ENCODE data around the gene KIAA1328.
A peak's percentile ranks its signal among the peaks of the same experiment; 100 is the strongest.
"Not testable (repeated sequence)": the region's sequence is repeated elsewhere in the genome, so short reads cannot be mapped to it uniquely, and the experiment has no call there.

Gene KIAA1328

DNA sequence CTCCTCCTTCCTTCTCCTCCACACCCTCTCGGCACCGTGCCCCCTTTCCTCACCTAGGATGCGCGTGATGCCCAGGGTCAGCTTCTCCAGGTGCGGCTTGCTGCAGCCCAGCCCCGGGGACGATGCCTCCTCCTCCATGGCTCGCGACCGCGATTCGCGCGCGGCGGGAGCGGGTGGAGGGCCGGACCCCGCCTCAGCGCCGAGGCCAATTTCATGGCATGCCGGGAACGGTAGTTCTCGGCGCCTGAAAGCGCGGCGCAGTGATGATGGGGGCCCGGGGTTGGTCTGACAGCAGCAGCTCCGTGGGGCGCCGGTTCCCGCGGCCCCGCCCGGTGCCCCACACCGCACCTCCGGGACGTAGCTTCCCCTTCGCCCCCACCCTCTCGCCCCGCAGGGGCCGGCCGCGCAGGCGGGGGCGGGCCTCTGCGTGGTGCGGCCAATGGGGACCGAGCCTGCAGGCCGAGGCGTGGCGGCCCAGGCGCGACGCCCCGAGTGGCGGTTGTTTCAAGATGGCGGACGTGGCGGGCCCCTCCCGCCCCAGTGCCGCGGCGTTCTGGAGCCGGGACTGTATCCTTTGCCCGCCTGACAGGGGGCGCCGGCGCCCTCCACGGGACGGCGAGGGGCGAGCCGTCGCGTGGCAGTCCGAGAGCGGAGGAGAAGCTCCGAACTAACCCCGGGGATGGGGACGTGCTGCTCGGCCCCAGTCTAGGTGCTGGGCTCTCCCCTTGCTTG is at the start of gene KIAA1328, which contains the start of gene TPGS2:
TSS of gene KIAA1328 (plus strand) at position 498 of the 732 bp plus-strand sequence. CDS start at position 510, 12 bp downstream.
TSS of gene TPGS2 (minus strand) at position 373 of the 732 bp plus-strand sequence. CDS start at position 138, 235 bp downstream.
- DNase-seq: peak; percentile 74 to 79

DNA sequence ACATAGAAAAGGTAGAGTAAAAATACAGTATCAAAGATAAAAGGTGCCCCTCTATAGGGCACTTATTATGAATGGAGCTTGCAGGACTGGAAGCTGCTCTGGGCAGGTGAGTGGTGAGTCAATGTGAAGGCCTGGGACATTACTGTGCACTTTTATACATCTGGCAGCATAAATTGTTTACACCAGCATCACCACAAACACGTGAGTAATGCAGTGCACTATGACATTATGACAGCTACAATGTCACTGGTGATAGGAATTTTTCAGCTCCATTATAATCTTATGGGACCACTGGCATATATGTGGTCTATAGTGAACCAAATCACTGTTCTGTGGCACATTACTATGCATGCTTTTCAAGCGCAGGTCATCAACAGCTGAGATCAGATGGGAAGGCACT is 48.2 kb upstream of the KIAA1328 start:
- DNase-seq: no peak

DNA sequence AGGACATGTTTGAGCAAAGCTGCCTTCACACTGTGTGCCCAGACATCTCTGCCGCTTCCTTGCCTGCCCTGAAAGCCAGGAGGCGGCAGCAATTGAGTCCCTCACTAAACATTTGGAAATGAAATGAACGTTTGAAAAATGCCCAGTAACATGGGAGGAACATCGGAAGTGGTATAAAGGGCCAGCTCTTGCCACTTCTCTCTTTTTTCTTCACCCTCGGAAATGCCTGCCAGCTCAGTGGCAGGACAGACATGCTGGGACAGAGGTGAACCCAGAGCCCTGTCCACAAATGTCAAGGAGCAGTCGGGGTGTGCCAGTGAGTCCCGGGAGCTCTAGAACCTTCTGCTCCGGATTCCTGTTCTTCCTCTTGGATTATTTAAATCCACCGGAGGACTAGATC is 46.2 kb upstream of the KIAA1328 start:
- DNase-seq: no peak

DNA sequence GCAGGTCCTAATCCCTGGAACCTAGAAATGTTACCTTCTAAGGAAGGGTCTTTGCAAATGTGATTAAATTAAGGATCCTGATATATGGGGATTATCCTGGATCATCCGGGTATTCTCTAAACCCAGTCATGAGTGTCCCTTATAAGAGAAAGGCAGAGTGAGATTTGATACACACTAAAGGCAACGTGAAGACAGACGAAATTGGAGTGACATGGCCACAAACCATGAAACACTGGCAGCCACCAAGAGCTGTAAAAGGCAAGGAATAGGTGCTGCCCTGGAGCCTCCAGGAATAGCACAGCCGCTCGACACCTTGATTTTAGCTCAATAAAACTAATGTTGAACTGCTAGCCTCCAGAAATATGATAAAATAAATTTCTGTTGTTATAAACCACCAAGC is 45.1 kb upstream of the KIAA1328 start:
- no peak for DNase-seq

DNA sequence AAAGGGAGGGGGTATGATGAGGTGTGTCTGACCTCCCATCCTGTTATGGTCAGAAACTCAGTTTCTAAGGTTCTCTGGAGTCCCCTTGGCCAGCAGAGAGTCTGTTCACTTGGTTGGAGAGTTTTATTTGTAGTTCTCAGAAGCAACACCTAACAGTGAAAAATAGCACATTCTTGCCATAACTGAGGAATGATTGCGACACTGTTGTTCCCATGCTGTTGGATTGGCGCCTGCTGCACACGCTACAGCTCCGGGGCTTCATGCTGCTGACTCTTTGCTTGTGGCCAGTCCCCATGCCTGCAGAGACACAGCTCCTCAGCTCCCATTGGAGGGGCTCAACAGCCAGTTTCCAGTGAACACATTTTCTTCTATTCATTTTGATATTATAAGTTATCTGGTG is 42.2 kb upstream of the KIAA1328 start:
- no peak for DNase-seq

DNA sequence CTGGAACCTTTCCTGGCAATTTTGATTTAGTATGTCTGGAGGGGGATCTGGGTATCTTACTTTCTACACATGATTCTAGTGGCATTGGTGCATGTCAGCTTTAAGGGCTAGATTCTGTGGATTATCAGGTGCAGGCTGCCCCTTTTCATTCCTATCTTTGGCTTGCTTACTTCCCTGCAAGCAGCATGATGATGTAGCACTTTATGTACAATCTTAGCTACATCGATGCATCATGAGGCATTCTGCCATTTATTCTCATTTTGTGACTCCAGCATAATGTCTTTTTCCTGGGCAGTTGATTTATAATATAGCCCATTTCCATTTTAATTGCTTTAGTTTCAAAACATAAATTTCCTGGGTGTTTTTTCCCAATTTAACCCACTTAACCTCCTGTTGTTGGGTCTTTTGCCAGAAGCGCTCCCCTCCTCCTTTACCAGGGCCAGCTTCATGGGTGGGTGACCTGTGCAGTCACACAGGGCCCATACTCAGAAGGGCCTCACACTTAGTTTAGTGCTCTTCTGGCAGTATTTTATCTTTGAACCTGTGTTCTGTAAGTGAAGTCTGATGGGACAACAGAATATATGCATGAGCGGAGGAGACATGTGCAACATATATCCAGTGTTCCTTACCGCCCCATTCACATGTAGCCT is 36.2 kb upstream of the KIAA1328 start:
- DNase-seq: no peak

DNA sequence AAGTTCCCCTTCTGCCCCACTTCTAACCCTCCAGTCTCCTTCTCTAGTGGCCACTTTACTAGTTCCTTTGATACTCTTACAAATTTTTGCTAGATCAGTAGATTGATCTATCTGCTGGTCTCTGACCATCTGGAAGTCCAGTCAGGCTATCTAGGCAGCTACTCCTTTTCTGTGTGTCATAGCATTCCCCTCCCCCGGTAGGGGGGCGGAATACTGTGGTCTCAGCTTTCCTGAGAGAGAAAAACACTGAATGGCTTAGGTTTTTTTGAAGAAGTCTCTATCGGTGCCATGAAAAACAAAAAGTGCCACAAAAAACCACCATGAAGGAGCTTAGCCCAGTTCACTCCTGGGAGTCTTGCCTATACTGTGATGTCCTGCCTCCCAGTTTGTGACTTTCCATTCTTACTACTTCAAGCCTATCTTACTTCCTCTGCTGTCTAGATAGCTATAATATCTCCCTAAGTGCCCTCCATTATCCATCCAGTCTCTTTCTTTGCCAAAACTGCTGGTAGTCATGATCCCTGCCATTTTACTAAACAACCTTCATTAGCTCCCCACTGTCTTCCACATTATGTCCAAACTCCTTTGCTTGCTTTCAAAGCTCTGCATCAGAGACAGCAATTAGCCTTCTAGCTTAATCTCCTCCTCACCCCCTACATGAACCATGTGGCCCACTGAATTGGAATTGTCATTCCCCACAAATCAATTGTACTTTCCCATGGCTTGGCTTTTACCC is 30.0 kb upstream of the KIAA1328 start:
- no peak for DNase-seq

DNA sequence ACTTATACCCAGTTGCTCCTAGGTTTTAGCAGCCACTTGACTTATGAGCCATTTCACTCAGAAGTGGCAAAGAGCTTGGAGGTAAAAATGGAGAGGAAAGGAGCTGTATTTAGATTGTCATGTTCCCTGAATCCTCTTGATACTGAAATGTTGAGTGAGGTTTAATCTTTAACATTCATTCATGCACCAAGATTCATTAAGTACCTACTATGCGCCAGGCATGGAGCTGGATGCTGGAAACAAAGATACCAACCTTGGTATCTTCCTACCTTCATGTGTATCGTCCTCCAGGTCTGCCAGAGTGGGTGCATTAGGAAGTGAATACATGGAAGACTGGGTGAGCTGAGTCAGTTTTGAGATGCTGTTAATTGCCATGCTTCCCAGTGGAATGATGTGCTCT is 23.8 kb upstream of the KIAA1328 start:
- DNase-seq: no peak

DNA sequence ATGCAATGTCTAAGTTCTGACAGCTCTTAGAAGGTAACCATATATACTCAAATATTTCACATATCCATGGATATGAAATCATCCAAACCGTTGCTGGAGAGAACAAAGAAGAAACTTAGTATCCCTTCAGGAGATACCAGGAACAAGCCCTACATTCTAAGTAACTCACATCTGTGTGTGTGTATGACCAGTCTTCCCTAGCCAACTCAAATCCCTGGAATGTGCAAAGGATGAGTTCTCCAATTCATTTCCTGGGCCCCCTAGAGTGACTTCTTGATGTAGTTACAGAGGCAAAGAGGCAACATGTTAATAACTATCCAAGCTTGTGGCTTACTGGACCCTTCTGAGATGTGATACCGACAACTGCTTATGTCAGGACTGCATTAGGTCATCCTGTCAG is 20.2 kb upstream of the KIAA1328 start:
- DNase-seq: no peak

DNA sequence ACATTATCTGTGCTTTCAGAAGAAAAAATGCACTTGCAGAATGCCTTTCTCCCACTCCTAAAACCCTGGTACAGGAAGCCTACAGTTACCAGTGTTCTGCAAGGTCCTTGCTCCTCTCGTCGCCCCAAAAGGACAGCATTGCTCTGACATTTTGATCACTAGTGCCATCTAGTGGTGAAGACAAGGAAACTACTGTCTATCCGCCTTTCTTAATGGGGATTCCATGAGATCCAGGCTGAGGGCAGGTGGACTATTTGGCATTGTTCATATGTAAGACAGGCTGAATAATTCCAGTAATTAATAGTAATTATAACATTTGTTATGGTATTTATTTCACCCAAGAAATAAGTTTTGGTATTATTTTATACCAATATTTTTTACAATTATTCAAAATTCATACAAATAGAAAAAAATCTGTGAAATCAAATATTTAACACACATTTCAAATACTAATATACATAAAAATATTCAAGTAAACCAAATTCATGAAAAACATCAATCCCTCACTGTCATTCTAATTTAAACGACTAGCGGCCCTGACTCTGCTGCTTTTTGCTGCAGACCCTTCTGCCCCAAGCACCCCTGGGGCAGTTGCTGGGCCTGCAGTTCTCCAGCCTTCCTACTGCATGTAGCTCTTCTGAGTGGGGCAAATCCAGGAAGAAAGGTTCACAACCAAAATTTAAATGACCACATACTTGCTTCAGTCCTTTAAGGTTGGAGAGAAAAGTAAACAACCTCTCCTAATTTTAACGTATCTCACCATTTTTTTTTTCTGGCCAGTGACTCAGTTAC is 19.1 kb upstream of the KIAA1328 start:
- peak; percentile 69 to 73 for DNase-seq

DNA sequence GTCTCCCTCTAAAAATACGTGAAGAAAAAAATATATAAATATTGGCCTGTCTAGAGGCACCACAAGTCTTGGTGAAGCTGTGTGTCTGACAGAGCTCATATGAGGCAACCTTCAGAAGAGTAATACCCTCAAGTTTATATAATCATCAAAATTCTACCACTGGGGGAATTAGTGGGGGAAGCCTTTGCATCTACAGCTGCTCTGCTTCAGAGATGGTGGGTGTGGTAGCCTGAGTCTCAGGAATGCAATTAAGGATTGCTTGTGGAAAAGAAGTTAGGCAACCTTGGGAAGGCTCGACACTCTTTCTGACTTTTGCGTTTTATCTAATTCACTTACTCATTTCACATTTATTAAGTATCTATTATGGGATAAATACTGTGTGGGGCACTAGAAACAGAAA is 17.5 kb upstream of the KIAA1328 start:
- no peak for DNase-seq

DNA sequence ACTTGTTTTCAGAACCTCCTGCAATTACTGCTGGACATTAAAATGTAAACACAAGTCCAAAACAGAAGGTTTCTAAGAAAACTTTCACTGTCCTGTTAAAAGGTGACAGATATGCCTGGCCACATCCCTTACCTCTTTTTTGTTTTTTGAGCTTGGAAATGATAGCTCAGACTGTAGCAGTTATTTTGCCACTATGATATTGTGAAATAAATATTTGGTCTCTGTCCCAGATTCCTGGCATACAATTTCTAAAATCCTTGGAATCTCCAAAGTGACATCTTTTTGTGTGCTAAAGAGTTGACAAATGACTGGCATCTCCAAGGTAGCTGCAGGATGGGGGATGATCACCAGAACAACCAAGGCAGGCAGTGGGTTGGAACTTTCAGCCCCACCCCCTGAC is 17.0 kb upstream of the KIAA1328 start:
- DNase-seq: no peak

DNA sequence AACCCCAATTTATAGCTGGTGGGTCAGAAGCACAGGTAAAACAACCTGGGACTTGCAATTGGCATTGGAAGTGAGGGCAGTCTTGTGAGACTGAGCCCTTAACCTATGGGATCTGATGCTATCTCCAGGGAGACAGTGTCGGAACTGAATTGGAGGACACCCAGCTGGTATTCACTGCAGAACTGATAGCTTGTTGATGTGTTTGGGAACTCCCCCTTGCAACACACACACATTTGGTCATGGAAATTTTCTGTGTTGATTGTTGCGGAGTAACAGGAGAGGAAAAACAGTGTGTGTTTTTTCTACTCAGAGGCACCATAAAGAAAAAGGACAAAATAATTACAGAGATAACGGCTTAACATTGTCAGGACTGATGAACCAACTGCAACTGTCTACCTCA is 16.2 kb upstream of the KIAA1328 start:
- DNase-seq: no peak

DNA sequence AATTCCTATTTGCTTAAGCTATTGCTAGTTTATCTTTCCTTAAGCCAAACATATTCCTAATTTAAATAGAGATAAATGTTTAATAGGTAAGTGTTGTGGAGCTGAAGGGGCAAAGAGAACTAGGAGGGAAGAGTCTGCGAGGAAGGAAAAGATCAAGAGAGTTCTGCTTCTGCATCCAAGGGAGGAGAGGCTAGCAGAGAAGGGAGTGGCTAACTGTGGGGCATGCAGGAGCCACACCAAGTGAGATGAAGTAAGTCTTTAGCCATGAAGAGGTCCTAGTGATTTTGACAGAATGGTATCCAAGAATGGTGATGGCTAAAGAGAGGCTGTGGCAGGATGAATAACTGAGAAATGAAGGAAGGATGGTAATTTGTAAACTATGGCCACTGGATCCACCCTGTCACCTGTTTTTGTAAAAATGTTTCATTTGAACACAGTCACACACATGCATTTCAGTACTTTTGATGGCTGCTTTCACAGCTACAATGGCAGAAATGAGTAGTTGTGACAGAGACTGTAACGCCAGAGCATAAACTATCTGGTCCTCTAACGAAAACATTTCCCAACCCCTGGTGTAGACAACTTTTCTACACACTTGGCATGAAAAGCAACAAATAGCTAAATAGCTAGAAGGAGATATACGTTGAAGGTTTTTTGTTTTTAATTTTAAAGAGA is 15.7 kb upstream of the KIAA1328 start:
- no peak for DNase-seq

DNA sequence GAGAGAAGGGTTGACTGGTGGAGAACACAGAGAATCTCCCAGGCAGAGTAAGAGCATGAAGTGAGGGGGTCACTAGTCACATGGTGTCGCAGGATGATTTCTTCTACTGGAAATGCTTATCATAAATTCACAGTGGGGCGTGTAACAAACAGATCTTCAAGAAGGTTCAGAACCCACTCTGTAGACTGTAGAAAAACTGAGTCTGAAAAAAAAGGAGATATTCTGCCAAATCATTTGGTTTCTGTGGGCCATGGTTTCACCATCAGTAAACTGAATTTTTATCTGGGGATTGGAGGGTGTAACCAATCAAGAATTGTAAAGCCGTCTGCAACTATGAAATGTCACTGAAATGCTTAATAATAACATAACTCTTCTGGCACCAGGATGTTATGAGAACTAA is 15.1 kb upstream of the KIAA1328 start:
- DNase-seq: no peak

DNA sequence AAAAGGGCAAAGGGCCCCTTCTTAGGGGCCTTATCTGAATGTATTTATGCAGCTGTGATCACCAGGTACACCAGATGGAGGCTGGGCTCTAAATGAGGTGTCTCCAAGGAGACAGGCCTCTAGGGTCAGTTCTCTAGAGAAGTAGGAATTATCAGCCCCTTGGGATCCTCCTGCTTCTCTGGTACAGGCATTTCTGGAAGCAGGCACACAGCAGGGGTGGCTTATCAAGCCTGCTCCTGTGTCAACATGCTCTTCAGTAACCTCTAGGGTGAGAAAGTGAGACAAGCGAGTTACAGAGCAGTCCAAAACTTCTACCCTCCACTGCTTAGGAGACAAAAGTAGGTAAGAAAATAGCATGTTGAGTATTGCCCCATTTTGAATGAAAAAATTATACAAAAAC is 13.9 kb upstream of the KIAA1328 start:
- no peak for DNase-seq

DNA sequence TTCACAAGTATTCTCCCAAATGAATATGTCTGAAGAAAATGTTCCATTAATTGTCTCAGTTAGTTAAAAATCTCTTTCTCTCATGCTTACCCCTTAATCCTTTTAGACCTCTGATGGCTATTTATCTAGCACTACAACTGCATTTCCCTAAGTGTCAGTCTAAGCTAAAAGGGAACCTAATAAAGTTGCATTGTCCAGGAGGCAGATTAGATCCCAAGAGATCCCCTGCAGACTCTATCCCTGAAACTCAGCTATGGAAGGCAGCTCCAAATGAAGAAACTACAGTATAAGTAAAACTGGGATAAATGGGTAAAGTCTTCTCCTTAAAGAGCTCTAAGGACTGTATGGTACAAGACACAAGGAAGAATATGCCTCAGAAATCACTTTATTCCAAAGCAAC is 12.8 kb upstream of the KIAA1328 start:
- not testable (repeated sequence) for DNase-seq

DNA sequence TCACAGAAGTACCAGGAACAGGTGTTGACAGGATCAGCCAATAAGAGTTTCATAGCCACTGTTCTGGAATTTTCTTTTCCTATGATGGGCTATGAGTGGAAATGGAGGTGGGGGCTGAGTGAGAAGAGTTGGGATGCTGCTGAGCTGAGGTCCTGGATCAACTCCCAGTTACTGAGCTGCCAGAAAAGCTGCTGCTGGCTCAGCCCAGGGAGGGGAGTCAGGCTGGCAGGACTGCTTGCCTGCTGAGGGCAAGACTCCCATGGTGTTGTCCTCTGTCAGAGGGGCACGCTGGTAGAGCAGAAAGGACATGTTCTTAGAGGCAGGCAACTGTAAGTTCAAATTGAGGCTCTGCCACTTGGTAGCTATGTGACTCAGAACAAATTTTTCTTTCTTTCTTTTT is 11.9 kb upstream of the KIAA1328 start:
- DNase-seq: no peak

DNA sequence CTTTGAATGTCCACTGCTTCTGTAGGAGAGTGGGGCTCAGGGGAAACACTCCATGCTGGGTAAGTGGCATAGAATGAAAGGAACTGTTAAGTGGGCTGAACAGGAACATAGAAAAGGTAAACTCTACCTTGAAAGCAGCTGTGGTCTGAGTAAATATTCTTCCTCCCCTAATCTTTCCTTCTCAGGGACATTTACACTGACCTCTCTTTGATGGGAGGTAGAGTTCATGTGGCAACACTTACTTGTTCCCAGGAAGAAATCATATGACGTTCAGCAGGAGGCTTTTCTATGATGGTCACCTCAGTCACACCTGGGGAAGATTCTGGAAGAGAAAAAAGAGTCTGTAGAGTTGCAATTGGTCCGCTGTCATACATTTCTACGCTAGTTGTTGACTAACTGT is 10.3 kb upstream of the KIAA1328 start:
- DNase-seq: no peak

DNA sequence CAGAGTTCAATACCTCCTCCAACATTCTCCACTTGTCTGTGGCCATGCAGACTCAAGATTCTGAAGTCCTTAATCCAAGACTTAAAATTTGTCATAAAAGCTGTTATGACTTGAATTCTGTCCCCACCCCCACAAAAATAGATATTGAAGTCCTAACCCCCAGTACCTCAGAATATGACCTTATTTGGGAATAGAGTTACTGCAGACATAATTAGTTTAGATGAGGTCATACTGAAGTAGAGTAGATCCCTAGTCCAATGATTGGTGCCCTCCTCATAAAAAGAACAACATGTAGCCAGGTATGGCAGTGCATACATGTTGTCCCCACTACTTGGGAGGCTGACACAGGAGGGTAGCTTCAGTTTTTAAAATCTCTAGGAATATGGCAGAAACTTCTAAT is 9.3 kb upstream of the KIAA1328 start:
- DNase-seq: no peak

DNA sequence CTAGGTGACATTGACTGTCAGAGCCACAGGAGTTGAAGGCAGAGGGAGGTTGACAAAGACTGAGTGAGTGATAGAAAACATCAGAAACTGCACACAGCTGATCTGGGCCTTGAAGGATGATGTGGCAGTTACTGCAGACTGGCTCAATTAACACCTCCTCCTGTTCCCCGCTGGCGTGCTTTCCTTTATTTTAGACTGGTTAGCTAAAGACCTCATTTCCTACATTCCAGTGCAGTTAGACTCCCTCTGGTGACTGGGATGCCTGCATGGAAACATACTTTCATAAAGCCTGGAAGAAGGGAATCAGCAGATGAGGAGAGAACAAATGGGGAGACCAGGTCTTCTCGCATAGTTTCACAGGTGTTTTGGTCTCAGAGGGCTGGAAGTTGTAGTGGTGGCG is 7.2 kb upstream of the KIAA1328 start:
- DNase-seq: no peak

DNA sequence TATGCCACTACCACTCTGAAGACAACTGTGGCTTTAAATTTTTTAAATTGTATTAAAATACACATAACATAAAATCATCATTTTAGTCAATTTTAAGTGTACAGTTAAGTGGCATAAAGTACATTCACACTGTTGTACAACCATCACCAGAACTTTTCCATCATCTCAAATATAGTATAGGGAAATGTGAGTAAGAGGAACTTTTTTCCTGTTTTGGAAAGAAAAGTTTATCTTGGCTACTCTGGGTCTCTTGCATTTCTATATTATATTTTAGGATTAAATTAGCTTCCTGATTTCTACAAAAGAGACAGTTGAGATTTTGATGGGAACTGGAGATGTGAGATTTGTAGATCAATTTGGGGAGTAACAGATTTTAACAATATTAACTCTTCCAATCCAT is 3.4 kb upstream of the KIAA1328 start:
- no peak for DNase-seq

DNA sequence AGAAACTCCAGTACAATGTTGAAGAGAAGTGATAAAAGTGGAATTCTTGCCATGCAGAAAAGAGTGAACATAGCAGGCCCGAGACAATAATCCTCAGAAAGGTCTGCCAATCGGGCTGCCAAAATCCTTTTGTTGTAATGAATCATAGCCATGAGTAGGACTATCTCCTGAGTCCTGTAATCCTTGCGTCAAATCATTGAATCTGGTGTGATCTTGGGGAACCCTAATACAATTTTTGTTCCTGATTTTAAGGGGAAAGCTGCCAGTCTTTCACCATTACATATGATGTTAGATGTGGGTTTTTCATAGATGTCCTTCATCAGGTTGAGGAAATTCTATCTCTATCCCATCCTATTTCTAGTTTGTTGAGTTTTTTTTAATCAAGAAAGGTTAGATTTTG is 2.4 kb upstream of the KIAA1328 start:
- DNase-seq: no peak
